Neural progenitor cell (in vitro differentiated cells): ENCODE results near the gene PATJ. TPM values are rescaled to one million over a fixed set of nuclear protein-coding genes. Genes with fewer than 3 reads are reported as not detected.
A peak's percentile ranks its signal among the peaks of the same experiment; 100 is the strongest.

Source experiments
- DNase-seq: peaks from one replicate; pipeline ENCODE4 v3.0.0-alpha.2; 2016; ENCODE audit warnings: low spot score
- H2AFZ ChIP-seq: fragments of 200-600 bp; sonication (generic); replicated peaks from 2 replicates; pipeline ENCODE4 v1.6.1; 2016; ENCODE audit warnings: antibody characterized with exemption
- H3F3A ChIP-seq: fragments of 200-600 bp; sonication (generic); 2 replicates; pipeline ENCODE4 v1.6.1; 2016; ENCODE audit warnings: antibody characterized with exemption, low read depth
- H3K27ac ChIP-seq: fragments of 200-600 bp; sonication (generic); 2 replicates; pipeline ENCODE4 v1.5.1; 2016; ENCODE audit warnings: mild to moderate bottlenecking
- H3K27me3 ChIP-seq: fragments of 200-600 bp; sonication (generic); 2 replicates; pipeline ENCODE4 v1.6.1; 2016; ENCODE audit warnings: mild to moderate bottlenecking, moderate library complexity
- H3K36me3 ChIP-seq: fragments of 200-600 bp; sonication (generic); 2 replicates; pipeline ENCODE4 v1.5.1; 2016
- H3K4me1 ChIP-seq: fragments of 200-600 bp; sonication (generic); 2 replicates; pipeline ENCODE4 v1.6.1; 2016; ENCODE audit warnings: mixed run types
- H3K4me2 ChIP-seq: fragments of 200-600 bp; sonication (generic); 2 replicates; pipeline ENCODE4 v1.6.1; 2016
- H3K4me3 ChIP-seq: fragments of 200-600 bp; sonication (generic); 2 replicates; pipeline ENCODE4 v1.5.1; 2016
- H3K79me2 ChIP-seq: fragments of 200-600 bp; sonication (generic); 2 replicates; pipeline ENCODE4 v1.6.1; 2016; ENCODE audit warnings: low read depth
- H3K9ac ChIP-seq: fragments of 200-600 bp; sonication (generic); 2 replicates; pipeline ENCODE4 v1.6.1; 2016
- H3K9me3 ChIP-seq: fragments of 200-600 bp; sonication (generic); 2 replicates; pipeline ENCODE4 v1.5.1; 2016; ENCODE audit warnings: low read depth
- H4K20me1 ChIP-seq: fragments of 200-600 bp; sonication (generic); 2 replicates; pipeline ENCODE4 v1.6.1; 2016; ENCODE audit warnings: low read depth
- H3K27ac Mint-ChIP-seq: 3 replicates; pipeline ENCODE4 v1.8.0; 2021; ENCODE audit warnings: mixed read lengths
- H3K27me3 Mint-ChIP-seq: 2 replicates; pipeline ENCODE4 v1.8.0; 2022; ENCODE audit warnings: low read depth, mild to moderate bottlenecking, inconsistent platforms, moderate library complexity, mixed read lengths; ENCODE audit not compliant: insufficient read depth
- H3K36me3 Mint-ChIP-seq: 3 replicates; pipeline ENCODE4 v1.8.0; 2021; ENCODE audit warnings: mixed read lengths
- H3K4me1 Mint-ChIP-seq: 3 replicates; pipeline ENCODE4 v1.8.0; 2021; ENCODE audit warnings: mixed read lengths
- H3K4me3 Mint-ChIP-seq: 3 replicates; pipeline ENCODE4 v1.8.0; 2021; ENCODE audit warnings: mild to moderate bottlenecking, moderate library complexity, mixed read lengths
- H3K9me3 Mint-ChIP-seq: 3 replicates; pipeline ENCODE4 v1.8.0; 2020; ENCODE audit warnings: mixed read lengths
- EZH2 ChIP-seq: fragments of 200-600 bp; sonication (generic); IDR thresholded peaks from 2 replicates; pipeline ENCODE4 v1.6.1; 2017; ENCODE audit warnings: antibody characterized with exemption, mild to moderate bottlenecking, moderate library complexity
- EZH2phosphoT487 ChIP-seq: fragments of 200-600 bp; sonication (generic); IDR thresholded peaks from 2 replicates; pipeline ENCODE4 v1.6.1; 2017; ENCODE audit warnings: antibody characterized with exemption
- total RNA-seq: library from RNA; depleted of rRNA; stranded (reverse); fragments of >200 nt; gene quantifications from 2 replicates; pipeline ENCODE4 v1.2.3, GENCODE V29; 2015; ENCODE audit warnings: low replicate concordance
- TF ChIP-seq, protein P1 (sequence below): fragments of 200-600 bp; sonication (generic); IDR thresholded peaks from 2 replicates; pipeline ENCODE4 v1.5.1; 2017; ENCODE audit warnings: antibody characterized with exemption, mild to moderate bottlenecking

The PATJ gene
- total RNA-seq, 1 donor from 2014 or later, result 24.8 TPM

- no peak overlapping the region for H3K27ac ChIP-seq
- no peak overlapping the region for H3K4me3 ChIP-seq
- H3K4me1 Mint-ChIP-seq, result no peaks in the 10 kb centered on the region
- peaks cover 26% of the 10 kb centered on the region for H3K79me2 ChIP-seq
- no peaks in the 10 kb centered on the region for H3F3A ChIP-seq
- H3K36me3 Mint-ChIP-seq, result no peaks in the 10 kb centered on the region
- H3K9me3 ChIP-seq, result no peaks in the 10 kb centered on the region
- H3K4me1 ChIP-seq, result no peaks in the 10 kb centered on the region
- H2AFZ ChIP-seq, result no peak overlapping the region
- no peaks in the 10 kb centered on the region for H3K9me3 Mint-ChIP-seq
- H3K36me3 ChIP-seq, result no peaks in the 10 kb centered on the region
- H3K9ac ChIP-seq, result no peak overlapping the region
- H3K4me2 ChIP-seq, result no peak overlapping the region
- H3K4me3 Mint-ChIP-seq, result no peak overlapping the region
- TF ChIP-seq, protein P1, sequence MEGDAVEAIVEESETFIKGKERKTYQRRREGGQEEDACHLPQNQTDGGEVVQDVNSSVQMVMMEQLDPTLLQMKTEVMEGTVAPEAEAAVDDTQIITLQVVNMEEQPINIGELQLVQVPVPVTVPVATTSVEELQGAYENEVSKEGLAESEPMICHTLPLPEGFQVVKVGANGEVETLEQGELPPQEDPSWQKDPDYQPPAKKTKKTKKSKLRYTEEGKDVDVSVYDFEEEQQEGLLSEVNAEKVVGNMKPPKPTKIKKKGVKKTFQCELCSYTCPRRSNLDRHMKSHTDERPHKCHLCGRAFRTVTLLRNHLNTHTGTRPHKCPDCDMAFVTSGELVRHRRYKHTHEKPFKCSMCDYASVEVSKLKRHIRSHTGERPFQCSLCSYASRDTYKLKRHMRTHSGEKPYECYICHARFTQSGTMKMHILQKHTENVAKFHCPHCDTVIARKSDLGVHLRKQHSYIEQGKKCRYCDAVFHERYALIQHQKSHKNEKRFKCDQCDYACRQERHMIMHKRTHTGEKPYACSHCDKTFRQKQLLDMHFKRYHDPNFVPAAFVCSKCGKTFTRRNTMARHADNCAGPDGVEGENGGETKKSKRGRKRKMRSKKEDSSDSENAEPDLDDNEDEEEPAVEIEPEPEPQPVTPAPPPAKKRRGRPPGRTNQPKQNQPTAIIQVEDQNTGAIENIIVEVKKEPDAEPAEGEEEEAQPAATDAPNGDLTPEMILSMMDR, result no peak
- TF ChIP-seq EZH2, result no peak
- no peak for TF ChIP-seq EZH2phosphoT487
- no peak for DNase-seq
- H3K27me3 ChIP-seq, result no peaks in the 10 kb centered on the region
- no peak overlapping the region for H3K27ac Mint-ChIP-seq
- H3K27me3 Mint-ChIP-seq, result peaks cover 3% of the 10 kb centered on the region
- H4K20me1 ChIP-seq, result no peaks in the 10 kb centered on the region
These were observed 15.7 kb downstream of the PATJ start for GRCh38 chr1:61757950-61758349.

DNA sequence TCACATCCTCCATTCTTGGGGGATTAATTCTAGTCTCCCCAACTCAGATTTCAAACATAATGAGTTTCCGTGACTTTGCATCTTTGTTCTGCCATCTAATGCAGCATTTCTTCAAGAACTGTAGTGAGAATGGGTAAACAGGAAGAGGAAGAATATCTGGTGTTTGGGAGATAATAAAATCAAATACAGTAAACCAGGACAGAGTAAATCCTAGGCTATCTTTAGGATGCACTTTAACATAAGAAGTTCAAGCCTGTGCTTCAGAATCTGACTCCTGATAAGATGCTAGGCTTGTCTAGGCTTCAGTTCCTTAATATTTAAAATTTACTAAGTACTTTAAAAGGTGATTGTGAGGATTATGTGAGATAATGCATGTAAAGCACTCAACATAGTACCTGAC lies 27.9 kb downstream of the PATJ start:
- H3K4me3 ChIP-seq, result no peak overlapping the region
- Mint-ChIP-seq H3K9me3 (no peaks in the 10 kb centered on the region), H3K36me3 (peaks cover 2% of the 10 kb centered on the region), H3K4me1 (no peaks in the 10 kb centered on the region), H3K27ac (no peak overlapping the region), H3K4me3 (no peak overlapping the region), H3K27me3 (no peaks in the 10 kb centered on the region)
- H3K79me2 ChIP-seq, result no peaks in the 10 kb centered on the region
- TF ChIP-seq EZH2, result no peak
- no peak for TF ChIP-seq EZH2phosphoT487
- TF ChIP-seq, protein P1, result no peak
- H3K27ac ChIP-seq, result no peak overlapping the region
- H3F3A ChIP-seq, result no peaks in the 10 kb centered on the region
- DNase-seq, result no peak
- H2AFZ ChIP-seq, result no peak overlapping the region
- no peaks in the 10 kb centered on the region for H3K27me3 ChIP-seq
- no peaks in the 10 kb centered on the region for H3K4me1 ChIP-seq
- H3K36me3 ChIP-seq, result no peaks in the 10 kb centered on the region
- no peaks in the 10 kb centered on the region for H3K9me3 ChIP-seq
- H4K20me1 ChIP-seq, result no peaks in the 10 kb centered on the region
- H3K4me2 ChIP-seq, result no peak overlapping the region
- H3K9ac ChIP-seq, result no peak overlapping the region

GRCh38 chr1:61776091-61776490 lies 33.8 kb downstream of the PATJ start:
- no peaks in the 10 kb centered on the region for H3K27me3 ChIP-seq

More at GRCh38 chr1:61776091-61776490, 33.8 kb downstream of the PATJ start:
- H2AFZ ChIP-seq, result no peak overlapping the region
- no peaks in the 10 kb centered on the region for H3K9me3 Mint-ChIP-seq
- H3K9ac ChIP-seq, result no peak overlapping the region
- no peak overlapping the region for H3K4me3 Mint-ChIP-seq
- no peak overlapping the region for H3K4me3 ChIP-seq
- no peak overlapping the region for H3K4me2 ChIP-seq
- no peaks in the 10 kb centered on the region for H3K27me3 Mint-ChIP-seq
- peak overlapping the region; percentile 79 for H3K27ac Mint-ChIP-seq
- DNase-seq, result no peak
- no peaks in the 10 kb centered on the region for H3K36me3 Mint-ChIP-seq
- no peaks in the 10 kb centered on the region for H3K9me3 ChIP-seq
- H3F3A ChIP-seq, result no peaks in the 10 kb centered on the region
- H3K36me3 ChIP-seq, result no peaks in the 10 kb centered on the region
- H3K4me1 Mint-ChIP-seq, result peaks cover 3% of the 10 kb centered on the region
- H3K79me2 ChIP-seq, result no peaks in the 10 kb centered on the region
- no peaks in the 10 kb centered on the region for H4K20me1 ChIP-seq
- TF ChIP-seq EZH2 (no peak), EZH2phosphoT487 (no peak)
- TF ChIP-seq, protein P1, result no peak
- H3K4me1 ChIP-seq, result no peaks in the 10 kb centered on the region
- H3K27ac ChIP-seq, result no peak overlapping the region
